Right renal cortex interstitium (tissue), 3 donors: Measurements from ENCODE around the gene ZBBX. TPM values are rescaled to one million over a fixed set of nuclear protein-coding genes. Genes with fewer than 3 reads are reported as not detected.

Source experiments
- polyA plus RNA-seq, 3 donors: library from polyadenylated mRNA; unstranded; fragments of 120-200 nt; gene quantifications; one replicate each; pipeline ENCODE4 v1.2.1, GENCODE V29; 2013; ENCODE audit not compliant: insufficient read length in 3 of 3

The ZBBX gene
- polyA plus RNA-seq, 3 donors: 4.5 to 6.7 (median 4.8) TPM

Other genes starting within 250 kb of the ZBBX start
- 1 to 10 TPM in 1 of 3 donors, under 1 TPM in 2; 0.78 to 1.1 (median 0.86) TPM for gene SERPINI2, start 93.7 kb upstream of the ZBBX start, polyA plus RNA-seq